ENCODE data around the gene LIPT2.

LIPT2 gene

GRCh38 chr11:74505911-74506310 lies 12.4 kb upstream of the LIPT2 start:
- FAIRE-seq, result no peak

DNA sequence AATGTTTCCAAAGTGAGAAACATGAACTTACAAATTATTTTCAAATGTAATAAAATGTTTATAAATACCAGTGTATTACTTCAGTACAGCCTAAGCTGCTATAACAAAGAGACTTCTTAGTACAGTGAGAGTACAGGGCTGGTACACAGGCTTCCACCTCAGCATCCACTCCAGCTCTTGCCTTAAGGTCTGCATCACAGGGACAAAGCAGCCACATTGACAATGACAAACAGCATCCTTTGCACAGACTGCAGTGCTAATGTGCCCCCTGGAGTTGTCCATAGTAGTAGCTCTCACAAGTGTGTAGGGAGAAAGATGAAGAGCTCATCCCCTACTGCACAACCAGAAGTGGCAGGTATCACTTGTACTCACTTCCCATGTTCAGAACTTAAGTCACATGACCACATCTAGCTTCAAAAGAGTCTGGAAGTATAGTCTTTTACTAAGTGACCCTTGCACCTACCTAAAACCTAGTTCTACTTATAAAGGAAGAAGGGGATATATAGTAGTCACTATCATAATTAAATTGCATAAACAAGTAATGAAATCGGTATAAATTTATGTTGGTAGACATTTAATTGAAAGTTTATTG lies 10.7 kb upstream of the LIPT2 start:
- no peak for FAIRE-seq

More at GRCh38 chr11:74505911-74506310, 12.4 kb upstream of the LIPT2 start:
- no peak for DNase-seq (ENCODE audit: extremely low spot score, insufficient read length, low read depth)

DNA sequence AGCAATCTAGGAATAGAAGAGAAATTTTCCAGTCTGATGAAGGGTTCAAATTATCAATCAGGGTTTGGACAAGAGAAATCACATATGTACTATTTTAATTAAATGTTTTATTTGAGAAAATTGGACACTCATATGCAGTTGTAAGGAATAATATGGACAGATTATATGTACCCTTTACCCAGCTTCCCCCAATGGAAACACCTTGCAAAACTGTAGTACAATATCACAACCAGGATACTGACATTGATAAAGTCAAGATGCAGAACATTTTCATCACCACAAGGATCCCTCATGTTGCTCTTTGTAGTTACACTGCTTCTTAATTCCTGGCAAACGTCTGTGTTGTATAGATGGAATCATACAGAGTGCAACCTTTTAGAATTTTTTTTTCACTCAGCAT lies 1.4 kb upstream of the LIPT2 start:
- FAIRE-seq (no peak), DNase-seq (ENCODE audit: extremely low spot score, insufficient read length, low read depth) (no peak)

More for the DNA sequence above, 10.7 kb upstream of the LIPT2 start:
- no peak for DNase-seq (ENCODE audit: extremely low spot score, insufficient read length, low read depth)

DNA sequence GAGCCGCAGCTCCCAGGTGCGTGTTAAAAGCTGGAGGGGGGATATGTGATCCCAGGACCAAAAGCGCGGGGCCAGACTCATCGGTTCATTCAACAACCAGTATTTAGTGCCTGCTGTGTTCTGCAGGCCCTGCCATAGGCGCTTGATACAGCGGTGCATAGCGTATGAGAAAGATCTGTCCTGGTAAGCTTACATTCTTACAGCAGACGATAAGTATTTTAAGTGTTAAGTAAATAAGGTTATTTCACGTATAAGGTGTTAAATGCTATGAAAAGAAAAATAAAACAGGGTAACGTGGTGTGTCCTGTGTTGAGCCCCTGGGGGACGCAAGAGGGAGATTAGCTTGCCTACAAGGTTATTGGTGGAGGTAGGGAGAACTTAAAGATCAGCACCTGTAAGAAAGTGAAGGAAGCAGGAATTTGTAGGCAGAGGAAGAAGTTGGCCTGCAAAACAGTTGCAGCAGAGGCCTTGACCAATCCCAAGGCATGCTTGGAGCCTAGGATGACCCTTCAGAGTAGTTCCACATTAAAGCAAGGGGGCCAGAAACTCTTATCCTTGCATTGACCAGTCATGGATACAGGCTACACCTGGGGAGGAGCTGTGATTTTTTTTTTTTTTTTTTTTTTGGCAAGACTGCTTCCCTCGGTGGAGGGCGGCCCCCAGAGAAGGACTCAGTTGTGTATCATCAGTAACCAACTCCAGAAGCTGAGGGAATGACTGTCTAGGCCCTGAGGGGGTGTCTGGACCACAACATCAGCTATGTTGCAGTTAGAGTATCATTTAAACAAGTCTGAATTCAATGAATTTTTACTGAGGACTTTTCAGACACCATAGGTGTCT lies 487 bp upstream of the LIPT2 start:
- no peak for DNase-seq (ENCODE audit: extremely low spot score, insufficient read length, low read depth)

DNA sequence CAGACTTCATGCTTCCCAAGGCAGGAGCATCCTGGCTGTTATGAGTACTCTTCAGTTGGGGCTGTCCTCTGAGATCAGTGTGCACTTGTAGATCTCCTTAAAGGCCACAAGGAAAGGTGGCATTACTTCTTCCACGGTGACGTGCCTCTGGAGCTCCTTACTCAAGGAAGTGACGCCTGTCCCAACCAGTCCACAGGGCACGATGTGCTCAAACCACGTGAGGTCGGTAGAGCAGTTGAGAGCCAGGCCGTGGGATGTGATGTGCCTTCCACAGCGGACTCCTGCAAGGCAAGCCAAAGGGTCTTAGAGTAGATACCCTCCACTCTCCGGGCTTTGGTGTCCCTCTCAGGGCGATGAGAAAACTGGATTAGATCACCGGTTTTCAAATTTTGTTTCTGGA lies 1.4 kb downstream of the LIPT2 start:
- no peak for DNase-seq (ENCODE audit: extremely low spot score, insufficient read length, low read depth)
- FAIRE-seq, result no peak

More for the DNA sequence above, 487 bp upstream of the LIPT2 start:
- FAIRE-seq, result no peak

GRCh38 chr11:74490941-74491340 lies 2.6 kb downstream of the LIPT2 start:
- DNase-seq (ENCODE audit: extremely low spot score, insufficient read length, low read depth) (no peak), FAIRE-seq (no peak)

- DNase-seq (ENCODE audit: extremely low spot score, insufficient read length, low read depth) (no peak), FAIRE-seq (no peak)
These were observed 5.6 kb downstream of the LIPT2 start for GRCh38 chr11:74487875-74488274.

GRCh38 chr11:74485868-74486267 lies 7.7 kb downstream of the LIPT2 start:
- DNase-seq (ENCODE audit: extremely low spot score, insufficient read length, low read depth) (no peak), FAIRE-seq (no peak)

GRCh38 chr11:74480688-74481417 lies 12.7 kb downstream of the LIPT2 start:
- DNase-seq (ENCODE audit: extremely low spot score, insufficient read length, low read depth) (no peak), FAIRE-seq (no peak)

DNA sequence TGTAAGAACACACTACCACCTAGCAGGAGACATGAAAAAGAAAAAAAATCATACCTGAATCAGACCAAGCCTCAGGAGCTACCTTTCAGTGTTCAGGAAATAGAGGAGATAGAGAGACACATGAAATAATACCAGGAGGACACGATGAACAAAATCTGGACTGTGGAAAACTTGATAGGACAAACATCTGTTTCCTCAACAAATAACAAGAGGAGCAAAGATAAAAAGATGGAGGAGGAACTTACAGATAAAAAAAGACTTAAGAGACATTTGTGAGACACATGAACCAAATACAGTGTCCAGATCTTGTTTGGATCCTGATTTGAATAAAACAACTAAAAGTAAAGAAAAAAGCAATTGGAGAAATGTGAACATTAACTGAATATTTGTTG lies 13.8 kb downstream of the LIPT2 start:
- DNase-seq (ENCODE audit: extremely low spot score, insufficient read length, low read depth), result no peak
- no peak for FAIRE-seq

DNA sequence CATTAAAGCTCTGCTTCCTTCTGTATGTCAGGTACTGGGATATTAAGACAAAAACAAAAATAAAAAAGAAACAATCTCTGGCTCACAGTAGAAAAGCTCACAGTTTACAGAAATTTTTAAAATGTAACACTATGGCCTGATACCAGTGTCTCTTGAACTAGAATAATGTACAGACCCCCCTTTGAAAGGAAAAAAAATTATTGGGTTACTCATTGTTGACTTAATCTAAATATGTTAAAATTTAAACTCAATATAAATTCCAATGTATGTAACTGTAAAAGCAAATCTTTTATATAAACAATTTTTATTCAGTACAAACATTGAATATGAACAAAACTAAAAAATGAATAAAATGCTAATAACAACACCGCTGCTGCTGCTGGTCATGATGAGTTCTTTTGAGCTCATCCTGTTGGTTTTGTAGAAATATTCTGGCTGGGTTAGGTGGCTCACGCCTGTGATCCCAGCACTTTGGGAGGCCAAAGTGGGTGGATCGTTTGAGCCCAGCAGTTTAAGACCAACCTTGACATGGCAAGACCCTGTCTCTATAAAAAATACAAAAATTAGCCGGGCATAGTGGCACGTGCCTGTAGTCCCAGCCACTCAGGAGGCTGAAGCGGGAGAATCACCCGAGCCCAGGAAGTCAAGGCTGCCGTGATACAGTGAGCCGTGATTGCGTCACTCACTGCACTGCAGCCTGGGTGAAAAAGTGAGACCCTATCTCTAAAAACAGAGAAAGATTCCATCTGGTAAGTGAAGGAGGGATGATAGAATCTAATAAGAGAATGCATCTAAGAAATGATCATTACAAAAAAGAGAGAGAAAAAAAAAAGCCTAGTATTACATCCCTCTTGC lies 14.4 kb downstream of the LIPT2 start:
- DNase-seq (ENCODE audit: extremely low spot score, insufficient read length, low read depth) (no peak), FAIRE-seq (no peak)

- FAIRE-seq (no peak), DNase-seq (ENCODE audit: extremely low spot score, insufficient read length, low read depth) (no peak)
These were observed 17.0 kb downstream of the LIPT2 start for GRCh38 chr11:74476536-74476935.

DNA sequence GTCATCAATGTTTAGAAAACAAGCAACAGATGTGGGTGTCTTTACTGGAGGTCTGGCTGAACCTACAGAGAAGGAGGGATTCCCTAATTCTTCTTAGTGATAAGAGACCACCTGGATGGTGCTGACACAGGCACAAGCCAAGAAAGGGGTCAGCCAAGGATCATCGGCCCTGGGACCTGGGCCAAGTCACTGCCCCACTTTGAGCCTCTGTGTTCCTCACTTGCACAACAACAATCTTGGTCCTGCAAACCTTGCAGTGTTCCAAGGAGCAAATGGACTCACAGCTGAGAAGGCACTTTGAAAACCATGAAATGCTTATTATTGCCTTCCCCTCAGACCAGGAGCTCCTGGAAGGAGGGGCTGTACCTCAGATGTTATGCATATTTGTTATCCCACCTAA lies 19.2 kb downstream of the LIPT2 start:
- DNase-seq (ENCODE audit: extremely low spot score, insufficient read length, low read depth) (no peak), FAIRE-seq (no peak)

- FAIRE-seq, result no peak
These were observed 19.9 kb downstream of the LIPT2 start for GRCh38 chr11:74473382-74474173.

GRCh38 chr11:74471668-74472429 lies 21.7 kb downstream of the LIPT2 start:
- no peak for DNase-seq (ENCODE audit: extremely low spot score, insufficient read length, low read depth)
- FAIRE-seq, result no peak

More at GRCh38 chr11:74473382-74474173, 19.9 kb downstream of the LIPT2 start:
- no peak for DNase-seq (ENCODE audit: extremely low spot score, insufficient read length, low read depth)

GRCh38 chr11:74471037-74471436 lies 22.5 kb downstream of the LIPT2 start:
- DNase-seq (ENCODE audit: extremely low spot score, insufficient read length, low read depth), result no peak
- FAIRE-seq, result no peak

DNA sequence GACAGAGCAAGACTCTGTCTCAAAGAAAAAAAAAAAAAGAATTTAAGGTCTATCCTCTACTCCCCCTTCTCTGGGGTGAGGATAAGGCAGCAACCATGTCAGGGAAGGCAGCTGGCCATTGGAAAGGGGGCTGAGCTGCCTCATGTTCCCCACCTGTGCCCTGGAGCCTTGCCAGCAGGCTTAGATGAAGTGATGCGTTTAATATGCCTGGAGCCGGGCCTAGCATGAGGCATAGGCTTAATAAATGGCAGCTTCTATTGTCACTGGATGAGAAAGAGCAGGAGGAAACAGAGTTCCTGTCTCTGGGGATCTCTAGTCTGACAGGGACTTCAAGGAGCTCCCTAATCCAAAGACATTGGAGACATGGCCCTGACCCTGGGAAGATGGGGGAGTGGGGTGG lies 23.0 kb downstream of the LIPT2 start:
- no peak for FAIRE-seq

GRCh38 chr11:74468936-74469335 lies 24.6 kb downstream of the LIPT2 start:
- FAIRE-seq (no peak), DNase-seq (ENCODE audit: extremely low spot score, insufficient read length, low read depth) (no peak)

More for the DNA sequence above, 23.0 kb downstream of the LIPT2 start:
- DNase-seq (ENCODE audit: extremely low spot score, insufficient read length, low read depth), result no peak

GRCh38 chr11:74468521-74468920 lies 25.0 kb downstream of the LIPT2 start:
- FAIRE-seq (no peak), DNase-seq (ENCODE audit: extremely low spot score, insufficient read length, low read depth) (no peak)
